ENCODE results near the gene BTBD2.
A peak's percentile ranks its signal among the peaks of the same experiment; 100 is the strongest.

Gene BTBD2

DNA sequence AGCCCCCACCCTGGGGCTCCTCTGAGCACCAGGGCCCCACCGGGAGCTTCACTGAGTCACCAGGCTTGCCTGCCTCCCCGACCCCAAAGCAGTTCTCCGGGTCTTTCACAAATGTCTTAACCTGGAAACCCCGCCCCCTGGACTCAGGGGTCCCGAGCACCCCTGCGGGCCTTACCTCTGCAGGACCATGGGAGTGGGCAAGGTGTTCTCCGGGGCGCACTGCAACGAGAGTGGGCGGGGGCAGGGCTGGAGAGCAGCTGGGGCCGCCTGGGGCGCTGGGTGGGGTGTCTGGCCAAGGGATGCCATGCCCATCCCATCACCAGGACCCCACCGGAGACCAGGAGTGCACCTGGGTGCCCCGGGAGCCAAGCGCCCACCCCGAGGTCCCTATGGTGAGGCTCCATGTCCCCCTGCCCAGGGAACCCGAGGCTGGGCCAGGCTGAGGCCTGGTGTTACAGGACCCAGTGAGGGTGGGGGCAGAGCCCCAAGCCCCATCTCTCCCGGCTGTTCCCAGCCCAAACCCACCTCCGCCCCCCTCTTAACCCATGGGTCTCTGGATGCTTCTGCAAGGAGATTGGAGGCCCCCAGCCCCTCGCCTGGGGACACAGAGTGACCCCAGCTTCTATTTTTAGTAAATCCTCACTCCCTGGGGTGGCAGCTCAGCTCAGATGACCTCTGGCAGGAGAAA, 24.6 kb upstream of the BTBD2 start:
- no peaks in the 10 kb centered on the region for H3K27me3 ChIP-seq
- H3K4me3 ChIP-seq (ENCODE audit: low read depth in 1 of 2, low read length in 1 of 2): no peak overlapping the region
- peak overlapping the region; percentile 97 for H3K27ac ChIP-seq
- H3K4me1 ChIP-seq (ENCODE audit: control insufficient read depth in 1 of 2, insufficient read depth in 1 of 2, low read depth in 1 of 2, low read length in 1 of 2): peaks cover 42 to 43% of the 10 kb centered on the region in 2 experiments
- no peaks in the 10 kb centered on the region for H3K9me3 ChIP-seq
- H3K36me3 ChIP-seq: peaks cover 78% of the 10 kb centered on the region
- TF ChIP-seq, protein P1, sequence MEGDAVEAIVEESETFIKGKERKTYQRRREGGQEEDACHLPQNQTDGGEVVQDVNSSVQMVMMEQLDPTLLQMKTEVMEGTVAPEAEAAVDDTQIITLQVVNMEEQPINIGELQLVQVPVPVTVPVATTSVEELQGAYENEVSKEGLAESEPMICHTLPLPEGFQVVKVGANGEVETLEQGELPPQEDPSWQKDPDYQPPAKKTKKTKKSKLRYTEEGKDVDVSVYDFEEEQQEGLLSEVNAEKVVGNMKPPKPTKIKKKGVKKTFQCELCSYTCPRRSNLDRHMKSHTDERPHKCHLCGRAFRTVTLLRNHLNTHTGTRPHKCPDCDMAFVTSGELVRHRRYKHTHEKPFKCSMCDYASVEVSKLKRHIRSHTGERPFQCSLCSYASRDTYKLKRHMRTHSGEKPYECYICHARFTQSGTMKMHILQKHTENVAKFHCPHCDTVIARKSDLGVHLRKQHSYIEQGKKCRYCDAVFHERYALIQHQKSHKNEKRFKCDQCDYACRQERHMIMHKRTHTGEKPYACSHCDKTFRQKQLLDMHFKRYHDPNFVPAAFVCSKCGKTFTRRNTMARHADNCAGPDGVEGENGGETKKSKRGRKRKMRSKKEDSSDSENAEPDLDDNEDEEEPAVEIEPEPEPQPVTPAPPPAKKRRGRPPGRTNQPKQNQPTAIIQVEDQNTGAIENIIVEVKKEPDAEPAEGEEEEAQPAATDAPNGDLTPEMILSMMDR (IDR thresholded peaks at IDR 0.05): no peak

DNA sequence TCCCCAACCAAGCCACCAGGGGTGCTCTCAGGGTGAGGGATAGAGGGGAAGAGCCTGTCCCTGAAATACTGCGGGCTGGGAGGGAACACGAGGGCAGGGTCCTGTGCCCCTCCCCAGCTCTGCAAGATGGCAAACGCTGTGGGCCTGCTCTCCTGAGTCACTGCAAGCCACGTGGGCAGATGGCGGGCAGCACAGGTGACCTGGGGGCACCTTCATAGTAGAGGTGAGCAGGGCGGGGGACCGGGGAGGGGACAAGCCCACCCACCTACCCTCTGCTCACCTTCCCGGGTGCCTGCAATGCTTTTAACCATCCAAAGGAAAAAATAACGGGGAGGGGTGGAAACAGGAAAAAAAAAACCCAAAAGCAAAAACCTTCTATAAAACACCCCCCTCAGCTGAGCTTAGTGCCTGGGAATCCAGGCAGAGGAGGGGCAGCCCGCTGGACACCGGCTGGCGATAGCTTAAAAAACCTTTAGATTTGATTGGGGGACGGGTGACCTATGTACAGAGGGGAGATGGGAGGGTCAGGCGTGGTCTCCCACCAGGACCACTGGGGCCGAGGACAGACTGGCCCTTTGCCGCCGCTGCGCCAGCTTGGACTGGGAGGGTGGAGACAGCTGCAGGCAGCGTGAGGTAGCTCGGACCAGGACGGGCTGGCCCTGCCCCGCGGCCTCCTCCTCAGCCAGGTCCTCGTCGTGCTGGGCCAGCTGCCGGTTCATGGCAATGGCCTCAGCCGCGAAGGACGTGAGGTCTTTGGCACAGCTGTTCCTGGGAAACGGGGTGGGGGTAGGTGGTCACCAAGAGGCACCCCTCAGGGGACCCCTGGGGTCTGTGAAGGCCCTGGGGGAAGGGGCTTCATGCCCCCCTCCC, 23.8 kb upstream of the BTBD2 start:
- Histone ChIP-seq H3K36me3 (peaks cover 70% of the 10 kb centered on the region), H3K4me1 (ENCODE audit: control insufficient read depth in 1 of 2, insufficient read depth in 1 of 2, low read depth in 1 of 2, low read length in 1 of 2) (peaks cover 37 to 41% of the 10 kb centered on the region in 2 experiments), H3K4me3 (ENCODE audit: low read depth in 1 of 2, low read length in 1 of 2) (no peak overlapping the region), H3K27ac (peak overlapping the region; percentile 97), H3K9me3 (no peaks in the 10 kb centered on the region), H3K27me3 (no peaks in the 10 kb centered on the region)
- TF ChIP-seq, protein P1 (IDR thresholded peaks at IDR 0.05): no peak

DNA sequence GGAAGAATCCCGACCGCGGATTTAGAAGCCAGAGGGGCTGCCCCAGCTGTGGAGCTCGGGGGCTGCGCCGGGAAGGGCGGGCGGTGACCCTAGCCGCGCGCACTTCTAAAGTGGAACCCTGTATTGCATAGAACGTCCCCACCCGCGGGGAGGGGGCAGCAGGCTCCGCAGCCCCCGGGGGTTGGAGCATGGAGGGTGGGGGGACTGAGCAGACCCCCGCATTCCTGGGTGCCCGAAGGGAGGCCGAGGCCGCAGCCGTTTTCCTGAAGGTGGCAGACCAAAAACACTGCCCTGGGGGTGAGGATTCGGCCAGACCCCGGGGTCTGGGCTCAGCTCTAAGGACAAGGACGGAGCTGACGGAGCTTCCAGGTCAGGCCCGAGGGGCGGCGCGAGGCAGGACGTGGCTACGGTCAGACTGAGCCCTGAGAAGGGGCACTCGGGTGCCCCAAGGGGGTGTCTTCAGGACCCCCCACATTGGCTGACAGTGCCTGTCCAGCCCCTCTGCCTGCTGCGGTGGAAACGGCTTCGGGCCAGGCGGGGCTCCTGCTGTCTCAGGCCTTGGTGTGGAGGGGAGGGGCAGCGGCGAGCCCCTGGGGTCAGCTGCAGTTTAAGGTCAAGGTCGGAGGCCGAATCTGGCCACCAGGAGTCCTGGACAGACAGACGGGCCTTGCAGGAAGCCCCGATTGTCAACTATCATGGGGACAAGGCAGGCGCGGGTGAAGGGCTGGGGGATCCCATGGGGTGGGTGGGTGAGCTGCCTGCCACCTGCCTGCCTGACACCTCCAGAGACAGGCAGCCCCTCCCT, 23.0 kb upstream of the BTBD2 start:
- Histone ChIP-seq H3K27me3 (no peaks in the 10 kb centered on the region), H3K9me3 (no peaks in the 10 kb centered on the region), H3K36me3 (peaks cover 63% of the 10 kb centered on the region), H3K27ac (peak overlapping the region; percentile 97), H3K4me1 (ENCODE audit: control insufficient read depth in 1 of 2, insufficient read depth in 1 of 2, low read depth in 1 of 2, low read length in 1 of 2) (peaks cover 35 to 36% of the 10 kb centered on the region in 2 experiments), H3K4me3 (ENCODE audit: low read depth in 1 of 2, low read length in 1 of 2) (no peak overlapping the region)
- TF ChIP-seq, protein P1 (IDR thresholded peaks at IDR 0.05): no peak

DNA sequence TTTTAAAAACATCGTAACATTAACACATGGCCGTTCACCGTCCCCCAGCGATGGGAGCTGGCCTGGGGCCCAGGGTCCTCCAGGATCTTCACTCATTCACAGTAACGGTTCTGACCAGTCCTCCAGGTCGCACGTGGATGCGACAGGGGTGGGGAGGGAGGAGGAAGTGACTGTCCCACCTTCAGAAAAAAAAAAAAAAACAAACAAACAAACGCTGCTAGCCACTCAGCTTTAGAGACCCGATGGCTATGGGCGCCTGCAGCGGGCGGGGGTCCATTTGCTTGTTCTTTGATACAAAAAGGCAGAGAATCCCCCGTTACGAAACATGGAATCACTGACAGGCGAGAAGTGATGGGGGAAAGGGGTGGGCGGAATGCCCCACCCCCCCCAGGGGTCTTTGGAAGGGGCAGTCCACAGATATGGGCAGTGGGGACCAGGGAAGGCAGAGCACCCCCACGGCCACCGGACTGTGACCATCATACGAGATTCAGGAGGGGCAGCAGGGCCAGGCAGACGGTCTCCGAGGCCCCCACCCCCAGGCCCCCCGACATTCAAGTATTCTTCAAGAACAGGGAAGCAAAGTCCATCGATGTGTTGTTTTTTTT, 22.2 kb upstream of the BTBD2 start:
- Histone ChIP-seq H3K4me1 (ENCODE audit: control insufficient read depth in 1 of 2, insufficient read depth in 1 of 2, low read depth in 1 of 2, low read length in 1 of 2) (peaks cover 32 to 36% of the 10 kb centered on the region in 2 experiments), H3K27ac (peak overlapping the region; percentile 97), H3K36me3 (peaks cover 56% of the 10 kb centered on the region), H3K9me3 (no peaks in the 10 kb centered on the region), H3K27me3 (no peaks in the 10 kb centered on the region), H3K4me3 (ENCODE audit: low read depth in 1 of 2, low read length in 1 of 2) (no peak overlapping the region)
- TF ChIP-seq, protein P1 (IDR thresholded peaks at IDR 0.05): no peak

DNA sequence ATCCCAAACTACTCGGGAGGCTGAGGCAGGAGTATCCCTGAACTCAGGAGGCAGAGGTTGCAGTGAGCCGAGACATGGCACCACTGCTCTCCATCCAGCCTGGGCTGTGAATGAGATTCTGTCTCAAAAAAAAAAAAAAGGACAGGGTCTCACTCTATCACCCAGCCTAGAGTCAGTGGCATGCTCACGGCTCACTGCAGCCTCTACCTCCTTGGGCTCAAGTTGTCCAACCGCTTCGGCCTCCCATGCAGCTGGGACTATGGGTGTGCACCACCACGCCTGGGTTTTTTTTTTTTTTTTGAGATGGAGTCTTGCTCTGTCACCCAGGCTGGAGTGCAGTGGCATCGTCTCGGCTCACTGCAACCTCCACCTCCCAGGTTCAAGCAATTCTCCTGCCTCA, 20.9 kb upstream of the BTBD2 start:
- no peaks in the 10 kb centered on the region for H3K9me3 ChIP-seq
- no peak overlapping the region for H3K4me3 ChIP-seq (ENCODE audit: low read depth in 1 of 2, low read length in 1 of 2)
- peaks cover 42% of the 10 kb centered on the region for H3K36me3 ChIP-seq
- TF ChIP-seq, protein P1 (IDR thresholded peaks at IDR 0.05): no peak
- peaks cover 31 to 37% of the 10 kb centered on the region in 2 experiments for H3K4me1 ChIP-seq (ENCODE audit: control insufficient read depth in 1 of 2, insufficient read depth in 1 of 2, low read depth in 1 of 2, low read length in 1 of 2)
- no peaks in the 10 kb centered on the region for H3K27me3 ChIP-seq
- no peak overlapping the region for H3K27ac ChIP-seq

Measured in neutrophil (primary cell).